CD14-positive monocyte (primary cell): Measurements from ENCODE around the gene SPRR5. TPM values are rescaled to one million over a fixed set of nuclear protein-coding genes. Genes with fewer than 3 reads are reported as not detected.

ENCODE experiments used
- DNase-seq, 3 donors: peaks; one replicate each; pipeline ENCODE4 v3.0.0-alpha.2; 2011 to 2022
- H2AFZ ChIP-seq: 2 replicates; pipeline ENCODE4 v1.6.0; 2012; ENCODE audit warnings: mild to moderate bottlenecking, low read depth, low read length, inconsistent platforms; ENCODE audit not compliant: insufficient read depth, poor library complexity, severe bottlenecking
- H3K27ac ChIP-seq, 2 donors: 1 replicate in 1 of 2; 2 replicates in 1 of 2; pipeline ENCODE4 v1.5.1; 2012 to 2013; ENCODE audit warnings: low read length in 2 of 2, control low read depth in 1 of 2, inconsistent platforms in 1 of 2, low read depth in 1 of 2, mild to moderate bottlenecking in 1 of 2
- H3K27me3 ChIP-seq, 2 donors: one replicate each; pipeline versions ENCODE4 v1.6.0 to v1.6.1; 2011 to 2013; ENCODE audit warnings: low read length in 2 of 2; ENCODE audit not compliant: control insufficient read depth in 2 of 2, insufficient read depth in 2 of 2
- H3K36me3 ChIP-seq, 2 donors: replicated peaks in 1 of 2; 1 replicate in 1 of 2; 2 replicates in 1 of 2; pipeline versions ENCODE4 v1.5.1 to v1.6.1; 2012 to 2013; ENCODE audit warnings: low read length in 2 of 2, control low read depth in 1 of 2, inconsistent platforms in 1 of 2, mild to moderate bottlenecking in 1 of 2; ENCODE audit not compliant: insufficient read depth in 2 of 2, control insufficient read depth in 1 of 2
- H3K4me1 ChIP-seq, 2 donors: 1 replicate in 1 of 2; 2 replicates in 1 of 2; pipeline versions ENCODE4 v1.5.1 to v1.6.1; 2012 to 2013; ENCODE audit warnings: low read length in 2 of 2, control low read depth in 1 of 2, inconsistent platforms in 1 of 2, mild to moderate bottlenecking in 1 of 2, moderate library complexity in 1 of 2; ENCODE audit not compliant: insufficient read depth in 2 of 2, control insufficient read depth in 1 of 2
- H3K4me2 ChIP-seq: replicated peaks from 2 replicates; pipeline ENCODE3; 2012; ENCODE audit warnings: low read length, moderate library complexity, mild to moderate bottlenecking; ENCODE audit not compliant: poor library complexity, severe bottlenecking; ENCODE audit errors: extremely low read depth
- H3K4me3 ChIP-seq, 3 experiments: fragments of 200-600 bp in 1 of 3; sonication (generic) in 1 of 3; replicated peaks in 1 of 3; 1 replicate in 2 of 3; 2 replicates in 1 of 3; pipeline ENCODE4 v1.5.1; 2011 to 2013; ENCODE audit warnings: low read length in 3 of 3, mild to moderate bottlenecking in 3 of 3, control low read depth in 2 of 3, low read depth in 2 of 3, inconsistent platforms in 1 of 3, moderate library complexity in 1 of 3
- H3K79me2 ChIP-seq: 2 replicates; pipeline ENCODE4 v1.6.0; 2012; ENCODE audit warnings: mild to moderate bottlenecking, control low read depth, inconsistent platforms, low read length, moderate library complexity; ENCODE audit not compliant: insufficient read depth
- H3K9ac ChIP-seq: 2 replicates; pipeline ENCODE4 v1.6.0; 2017; ENCODE audit warnings: low read length, mild to moderate bottlenecking; ENCODE audit not compliant: insufficient read depth, poor library complexity, severe bottlenecking
- H3K9me3 ChIP-seq, 2 donors: replicated peaks in 1 of 2; 1 replicate in 1 of 2; 2 replicates in 1 of 2; pipeline versions ENCODE4 v1.5.1 to v1.6.1; 2012 to 2013; ENCODE audit warnings: low read length in 2 of 2, control low read depth in 1 of 2; ENCODE audit not compliant: control insufficient read depth in 1 of 2, insufficient read depth in 1 of 2
- H4K20me1 ChIP-seq: 2 replicates; pipeline ENCODE4 v1.6.0; 2012; ENCODE audit warnings: mild to moderate bottlenecking, low read length, control low read depth, moderate library complexity; ENCODE audit not compliant: insufficient read depth
- H3K27ac Mint-ChIP-seq, 7 donors: one replicate each; pipeline ENCODE4 v1.8.0; 2020; ENCODE audit warnings: mild to moderate bottlenecking in 7 of 7, mixed read lengths in 7 of 7, moderate library complexity in 6 of 7, inconsistent platforms in 2 of 7
- H3K27me3 Mint-ChIP-seq, 3 donors: one replicate each; pipeline ENCODE4 v1.8.0; 2021 to 2022; ENCODE audit warnings: low read depth in 3 of 3, mild to moderate bottlenecking in 3 of 3, mixed read lengths in 3 of 3, moderate library complexity in 3 of 3, inconsistent platforms in 1 of 3
- H3K36me3 Mint-ChIP-seq, 2 donors: one replicate each; pipeline ENCODE4 v1.8.0; 2020; ENCODE audit warnings: mixed read lengths in 2 of 2, inconsistent platforms in 1 of 2, mild to moderate bottlenecking in 1 of 2
- H3K4me1 Mint-ChIP-seq: one replicate; pipeline ENCODE4 v1.8.0; 2020; ENCODE audit warnings: mild to moderate bottlenecking, mixed read lengths
- H3K4me3 Mint-ChIP-seq, 2 donors: one replicate each; pipeline ENCODE4 v1.8.0; 2020; ENCODE audit warnings: mild to moderate bottlenecking in 2 of 2, mixed read lengths in 2 of 2, moderate library complexity in 1 of 2
- H3K9me3 Mint-ChIP-seq, 7 donors: one replicate each; pipeline ENCODE4 v1.8.0; 2020 to 2022; ENCODE audit warnings: mixed read lengths in 7 of 7, mild to moderate bottlenecking in 6 of 7, moderate library complexity in 6 of 7, inconsistent platforms in 2 of 7
- WGBS: methylation state at CpG from one replicate; pipeline ENCODE4 v1.1.5; 2013; ENCODE audit warnings: missing lambda C conversion rate; ENCODE audit not compliant: insufficient coverage; 5-methylcytosine and 5-hydroxymethylcytosine counted together
- intact Hi-C, 2 donors: fragments of 100-400 bp; cut with micrococcal nuclease; formaldehyde crosslinking; loops; one replicate each; pipeline versions ENCODE4 v1.15.0 to v1.15.1; 2023
- polyA plus RNA-seq, 3 donors: library from polyadenylated mRNA; depleted of rRNA in 1 of 3; unstranded in 2 of 3; stranded (reverse) in 1 of 3; fragments of 300-500 nt in 2 of 3; fragments of >200 nt in 1 of 3; fragmentation: Illumina TruSeq in 2 of 3; gene quantifications; 1 replicate in 2 of 3; 2 replicates in 1 of 3; pipeline ENCODE4 v1.2.3, GENCODE V29; 2012 to 2021
- TF ChIP-seq, protein P1 (sequence below): fragments of 200-600 bp; IDR thresholded peaks from one replicate; pipeline ENCODE4 v1.8.0; 2022; ENCODE audit warnings: antibody characterized with exemption, mild to moderate bottlenecking

Gene SPRR5
- polyA plus RNA-seq, 3 donors, result not detected

- H3K79me2 ChIP-seq, result no peaks in the 10 kb centered on the region
- H3K4me3 ChIP-seq, result no peak overlapping the region
- WGBS, result 28% methylated on average over 3 of the region's 5 CpGs
- no peak overlapping the region for H3K4me3 Mint-ChIP-seq
- H3K36me3 Mint-ChIP-seq, result no peaks in the 10 kb centered on the region
- H3K4me1 ChIP-seq, result no peaks in the 10 kb centered on the region
- H3K9ac ChIP-seq, result no peak overlapping the region
- H3K4me2 ChIP-seq, result no peak overlapping the region
- H3K27ac Mint-ChIP-seq, result no peak overlapping the region
- H3K27me3 Mint-ChIP-seq, result peaks cover 5 to 10% (median 7%) of the 10 kb centered on the region in 3 donors
- TF ChIP-seq, protein P1, sequence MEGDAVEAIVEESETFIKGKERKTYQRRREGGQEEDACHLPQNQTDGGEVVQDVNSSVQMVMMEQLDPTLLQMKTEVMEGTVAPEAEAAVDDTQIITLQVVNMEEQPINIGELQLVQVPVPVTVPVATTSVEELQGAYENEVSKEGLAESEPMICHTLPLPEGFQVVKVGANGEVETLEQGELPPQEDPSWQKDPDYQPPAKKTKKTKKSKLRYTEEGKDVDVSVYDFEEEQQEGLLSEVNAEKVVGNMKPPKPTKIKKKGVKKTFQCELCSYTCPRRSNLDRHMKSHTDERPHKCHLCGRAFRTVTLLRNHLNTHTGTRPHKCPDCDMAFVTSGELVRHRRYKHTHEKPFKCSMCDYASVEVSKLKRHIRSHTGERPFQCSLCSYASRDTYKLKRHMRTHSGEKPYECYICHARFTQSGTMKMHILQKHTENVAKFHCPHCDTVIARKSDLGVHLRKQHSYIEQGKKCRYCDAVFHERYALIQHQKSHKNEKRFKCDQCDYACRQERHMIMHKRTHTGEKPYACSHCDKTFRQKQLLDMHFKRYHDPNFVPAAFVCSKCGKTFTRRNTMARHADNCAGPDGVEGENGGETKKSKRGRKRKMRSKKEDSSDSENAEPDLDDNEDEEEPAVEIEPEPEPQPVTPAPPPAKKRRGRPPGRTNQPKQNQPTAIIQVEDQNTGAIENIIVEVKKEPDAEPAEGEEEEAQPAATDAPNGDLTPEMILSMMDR, result no peak
- H4K20me1 ChIP-seq, result no peaks in the 10 kb centered on the region
- intact Hi-C loops, result no loop called here
- H3K4me1 Mint-ChIP-seq, result no peaks in the 10 kb centered on the region
- H3K9me3 Mint-ChIP-seq, result peaks cover 0 to 7% (median 4%) of the 10 kb centered on the region in 7 donors
- peaks cover 2% of the 10 kb centered on the region in 2 donors for H3K27me3 ChIP-seq
- H3K36me3 ChIP-seq, result no peaks in the 10 kb centered on the region
- H3K27ac ChIP-seq, result no peak overlapping the region
- no peak for DNase-seq
- no peak overlapping the region for H2AFZ ChIP-seq
- H3K9me3 ChIP-seq, result no peaks in the 10 kb centered on the region
Observed at GRCh38 chr1:152996633-152997400, 49.8 kb downstream of the SPRR5 start.

GRCh38 chr1:152997901-152998300 lies 50.9 kb downstream of the SPRR5 start:
- DNase-seq, result no peak
- Mint-ChIP-seq H3K27me3 (peaks cover 5 to 10% (median 7%) of the 10 kb centered on the region in 3 donors), H3K36me3 (no peaks in the 10 kb centered on the region), H3K27ac (no peak overlapping the region), H3K4me3 (no peak overlapping the region), H3K9me3 (peaks cover 0 to 7% (median 5%) of the 10 kb centered on the region in 7 donors), H3K4me1 (no peaks in the 10 kb centered on the region)
- no peak overlapping the region for H2AFZ ChIP-seq
- no peaks in the 10 kb centered on the region for H3K36me3 ChIP-seq
- no peak overlapping the region for H3K4me2 ChIP-seq
- WGBS, result 62% methylated on average over 3 of the region's 7 CpGs
- H3K9me3 ChIP-seq, result no peaks in the 10 kb centered on the region
- H3K27me3 ChIP-seq, result peaks cover under 1 to 2% of the 10 kb centered on the region in 2 donors
- H3K4me1 ChIP-seq, result no peaks in the 10 kb centered on the region
- TF ChIP-seq, protein P1, result no peak
- no peak overlapping the region for H3K27ac ChIP-seq
- no peak overlapping the region for H3K9ac ChIP-seq
- H3K4me3 ChIP-seq, result no peak overlapping the region
- intact Hi-C loops, result no loop called here
- H3K79me2 ChIP-seq, result no peaks in the 10 kb centered on the region
- no peaks in the 10 kb centered on the region for H4K20me1 ChIP-seq
